HG03354 (cell line): ENCODE measurements around the gene TSHZ3.

Source experiments
- ATAC-seq: cut with Tn5 transposase; IDR thresholded peaks from one replicate; pipeline ENCODE4 v1.9.1; 2021; ENCODE audit warnings: mild to moderate bottlenecking; ENCODE audit not compliant: unreplicated experiment, poor library complexity, severe bottlenecking

Gene TSHZ3

GRCh38 chr19:31349160-31349881 is at the start of gene TSHZ3:
TSHZ3 (minus strand) TSS chr19:31349436; CDS start chr19:31349219, 217 bp downstream.
- no peak for ATAC-seq

GRCh38 chr19:31397308-31397707 is 48.1 kb upstream of the TSHZ3 start:
- no peak for ATAC-seq

- no peak for ATAC-seq
These were observed 43.2 kb upstream of the TSHZ3 start for GRCh38 chr19:31392464-31392863.

GRCh38 chr19:31391518-31391917 is 42.3 kb upstream of the TSHZ3 start:
- ATAC-seq, result no peak

- ATAC-seq, result no peak
These were observed 41.5 kb upstream of the TSHZ3 start for GRCh38 chr19:31390711-31391110.

- no peak for ATAC-seq
These were observed 40.6 kb upstream of the TSHZ3 start for GRCh38 chr19:31389874-31390273.

GRCh38 chr19:31387717-31388301 is 38.6 kb upstream of the TSHZ3 start:
- ATAC-seq, result no peak

GRCh38 chr19:31386806-31387205 is 37.6 kb upstream of the TSHZ3 start:
- ATAC-seq, result no peak

- no peak for ATAC-seq
These were observed 36.5 kb upstream of the TSHZ3 start for GRCh38 chr19:31385744-31386143.

- ATAC-seq, result no peak
These were observed 34.3 kb upstream of the TSHZ3 start for GRCh38 chr19:31383553-31383952.

GRCh38 chr19:31380854-31381253 is 31.6 kb upstream of the TSHZ3 start:
- no peak for ATAC-seq

GRCh38 chr19:31378404-31378803 is 29.2 kb upstream of the TSHZ3 start:
- no peak for ATAC-seq

GRCh38 chr19:31377736-31378135 is 28.5 kb upstream of the TSHZ3 start:
- ATAC-seq, result no peak

- ATAC-seq, result no peak
These were observed 23.1 kb upstream of the TSHZ3 start for GRCh38 chr19:31372246-31372781.

GRCh38 chr19:31370216-31370615 is 21.0 kb upstream of the TSHZ3 start:
- ATAC-seq, result no peak

- no peak for ATAC-seq
These were observed 15.7 kb upstream of the TSHZ3 start for GRCh38 chr19:31364963-31365362.

- no peak for ATAC-seq
These were observed 12.5 kb upstream of the TSHZ3 start for GRCh38 chr19:31361728-31362127.

- ATAC-seq, result no peak
These were observed 8.1 kb upstream of the TSHZ3 start for GRCh38 chr19:31357315-31357673.

- no peak for ATAC-seq
These were observed 7.5 kb upstream of the TSHZ3 start for GRCh38 chr19:31356587-31357314.

GRCh38 chr19:31355665-31356289 is 6.5 kb upstream of the TSHZ3 start:
- no peak for ATAC-seq
